NCI-H1930 (cell line): ENCODE results near the gene FILIP1L.

Experiments
- DNase-seq, 2 experiments: peaks; one replicate each; lab custom pipeline; 2025; lab: John Stamatoyannopoulos, UW

FILIP1L gene

DNA sequence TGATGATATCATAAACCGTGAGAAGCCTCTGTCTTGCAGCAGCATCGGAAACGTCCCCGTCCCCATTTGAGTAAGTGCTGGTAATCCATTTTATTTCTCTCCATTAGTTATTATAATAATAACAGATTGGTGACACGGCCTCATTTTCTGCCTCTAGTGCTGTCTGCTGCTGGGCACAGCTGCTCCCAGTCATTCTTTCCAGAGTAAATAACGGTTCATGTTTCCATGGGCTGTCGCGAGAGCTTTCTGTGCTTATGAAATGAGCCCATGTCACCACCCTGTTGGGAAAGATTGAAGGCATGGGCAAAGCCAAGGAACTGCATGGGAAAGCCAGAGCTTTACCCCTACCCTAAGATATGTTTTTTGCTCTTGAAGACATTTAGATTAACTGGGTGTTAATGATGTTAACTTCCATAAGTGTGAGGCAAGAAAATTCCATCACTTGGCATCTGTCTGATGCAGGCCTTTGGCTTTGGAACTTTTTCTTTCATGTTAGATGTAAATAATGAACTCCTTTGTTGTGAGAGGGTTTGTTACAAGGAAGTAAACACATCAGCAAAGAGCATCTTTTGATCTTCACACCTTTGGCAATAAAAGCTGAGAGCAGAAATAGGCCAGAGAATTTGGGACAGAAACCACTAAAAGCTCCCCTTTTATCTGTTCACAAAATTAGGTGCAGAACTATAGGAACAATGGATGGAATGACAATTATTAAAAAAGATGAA is 141.8 kb downstream of the FILIP1L start:
- DNase-seq: no peak

DNA sequence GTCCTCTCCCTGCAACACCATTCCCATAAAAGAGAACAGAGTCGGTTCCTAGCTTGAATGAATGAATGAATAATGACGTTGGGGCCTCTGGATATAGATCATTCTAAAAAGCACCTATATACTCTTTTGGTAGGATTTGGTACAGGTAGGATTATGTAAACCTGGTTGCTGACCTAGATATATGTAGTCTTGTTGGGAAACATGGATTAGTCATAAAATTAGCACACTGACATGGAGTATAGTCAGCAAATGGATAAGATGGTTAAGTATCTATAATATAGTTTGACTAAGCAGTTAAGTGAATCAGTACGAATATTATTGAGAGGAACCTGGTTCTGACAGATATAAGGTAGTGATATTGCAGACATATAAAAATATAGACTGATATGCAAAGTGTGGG is 142.5 kb downstream of the FILIP1L start:
- DNase-seq: no peak

DNA sequence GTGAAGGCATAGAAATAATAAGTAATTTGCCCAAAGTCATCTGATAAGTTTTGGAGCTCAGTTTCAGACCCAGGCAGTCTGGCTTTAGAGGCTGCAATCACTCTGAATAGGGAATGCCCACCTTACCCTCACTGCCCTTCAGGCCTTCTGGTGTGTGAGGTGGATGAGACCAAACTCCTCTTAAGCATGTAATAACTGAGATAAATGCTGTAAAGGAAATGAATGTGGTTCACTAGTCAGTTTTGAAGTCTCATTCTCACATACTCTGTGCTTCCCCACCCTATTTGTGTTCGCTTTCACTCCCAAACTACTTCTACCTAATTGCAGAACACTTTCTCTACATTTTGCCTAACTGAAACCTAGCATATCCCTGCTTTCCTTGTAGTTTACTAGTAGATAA is 144.1 kb downstream of the FILIP1L start:
- no peak for DNase-seq

- no peak for DNase-seq
These were observed 145.2 kb downstream of the FILIP1L start for GRCh38 chr3:99969136-99969535.

- DNase-seq: no peak
These were observed 146.5 kb downstream of the FILIP1L start for GRCh38 chr3:99967796-99968195.

GRCh38 chr3:99966662-99967416 is 147.5 kb downstream of the FILIP1L start:
- no peak for DNase-seq

GRCh38 chr3:99965681-99966408 is 148.5 kb downstream of the FILIP1L start:
- no peak for DNase-seq

DNA sequence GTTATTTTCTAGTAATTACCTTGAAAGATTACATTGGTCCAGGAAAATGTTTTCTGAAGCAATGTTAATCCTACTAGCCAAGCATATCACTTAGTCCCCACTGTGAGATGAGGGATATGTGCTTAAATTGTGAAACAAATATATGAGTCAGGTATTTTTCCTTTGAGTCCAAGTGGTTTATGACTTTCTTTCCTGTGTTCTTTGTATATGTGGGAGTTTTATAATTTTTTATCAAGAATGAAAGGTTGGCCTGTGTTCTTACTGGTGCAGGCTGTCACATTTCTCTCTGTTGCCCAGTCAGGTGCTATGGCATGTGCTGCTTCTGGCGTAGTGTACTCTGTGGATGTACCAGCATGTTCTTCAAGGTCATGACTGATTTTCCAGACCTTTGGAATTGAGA is 149.2 kb downstream of the FILIP1L start:
- no peak for DNase-seq

DNA sequence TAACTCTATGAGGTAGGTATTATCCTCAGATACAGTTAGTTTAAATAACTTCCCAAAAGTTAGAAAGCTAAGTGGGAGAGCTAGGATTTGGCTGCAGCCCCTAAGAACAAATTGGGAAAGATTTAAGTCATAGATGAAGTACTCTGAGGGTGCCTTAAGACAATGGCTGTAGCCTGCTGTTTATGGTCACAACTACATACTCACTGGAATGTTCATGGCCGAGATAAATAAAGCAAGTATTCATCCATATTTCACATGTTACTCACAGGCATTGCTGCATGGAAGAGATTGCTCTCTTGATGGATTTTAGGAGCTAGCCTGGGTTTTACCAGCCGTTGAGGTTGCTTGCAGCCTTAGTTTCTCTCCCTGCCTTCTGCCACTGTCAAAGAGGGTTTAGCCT is 151.6 kb downstream of the FILIP1L start:
- no peak for DNase-seq

GRCh38 chr3:99961756-99962515 is 152.4 kb downstream of the FILIP1L start:
- no peak for DNase-seq

DNA sequence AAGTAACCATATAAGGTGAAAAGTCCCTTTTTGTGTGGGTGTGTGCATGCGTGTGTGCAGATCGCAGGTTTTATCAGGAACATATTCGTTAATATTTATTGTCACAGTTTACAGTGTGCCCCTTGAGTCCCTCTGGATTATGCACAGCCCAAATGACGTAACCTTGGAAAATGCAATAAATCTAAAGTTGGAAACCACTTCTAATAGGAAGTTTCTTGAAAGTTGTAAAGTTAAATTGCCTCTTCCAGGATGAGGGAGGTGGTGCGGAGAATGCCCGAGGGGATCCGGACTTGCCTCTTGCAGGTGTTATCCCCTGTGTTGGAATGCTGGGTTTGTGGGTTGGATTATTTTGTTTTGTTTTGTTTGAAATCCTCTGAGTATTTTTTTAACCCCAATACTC is 153.4 kb downstream of the FILIP1L start:
- DNase-seq: no peak

DNA sequence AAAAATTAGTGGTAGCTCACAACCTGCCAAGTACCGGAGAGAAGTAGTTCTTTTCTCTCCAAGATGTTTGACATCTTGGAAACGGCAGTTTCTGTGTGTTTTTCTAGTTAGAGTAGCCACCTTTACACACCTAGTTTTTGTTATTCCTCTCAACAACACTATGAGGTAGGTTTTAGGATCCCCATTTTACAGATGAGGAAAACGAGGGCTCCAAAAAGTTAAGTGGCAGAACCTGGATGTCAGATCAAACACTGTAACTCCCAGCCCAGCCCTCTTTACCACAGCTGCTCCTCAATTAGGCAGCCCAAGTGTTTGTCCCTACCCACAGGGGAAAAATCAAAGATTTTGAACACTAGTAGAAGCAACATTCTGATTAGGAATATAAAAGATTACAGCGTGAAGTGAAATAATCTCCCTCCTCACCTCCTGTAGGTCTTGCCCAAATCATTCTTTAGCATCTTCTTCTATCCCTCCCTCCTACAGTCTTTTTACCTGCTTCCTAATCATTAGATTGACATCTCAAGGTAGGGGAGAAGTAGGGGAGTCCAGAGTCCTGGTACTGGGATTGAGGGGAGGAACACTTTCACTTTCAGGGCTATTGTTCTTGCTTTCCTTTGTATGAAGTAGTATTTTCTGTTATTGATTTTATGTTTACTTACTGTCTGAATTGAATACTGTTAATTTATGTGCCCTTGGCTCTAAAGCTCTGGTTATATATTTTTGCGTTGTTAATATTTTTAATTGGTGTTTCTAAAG is 154.0 kb downstream of the FILIP1L start:
- no peak for DNase-seq

DNA sequence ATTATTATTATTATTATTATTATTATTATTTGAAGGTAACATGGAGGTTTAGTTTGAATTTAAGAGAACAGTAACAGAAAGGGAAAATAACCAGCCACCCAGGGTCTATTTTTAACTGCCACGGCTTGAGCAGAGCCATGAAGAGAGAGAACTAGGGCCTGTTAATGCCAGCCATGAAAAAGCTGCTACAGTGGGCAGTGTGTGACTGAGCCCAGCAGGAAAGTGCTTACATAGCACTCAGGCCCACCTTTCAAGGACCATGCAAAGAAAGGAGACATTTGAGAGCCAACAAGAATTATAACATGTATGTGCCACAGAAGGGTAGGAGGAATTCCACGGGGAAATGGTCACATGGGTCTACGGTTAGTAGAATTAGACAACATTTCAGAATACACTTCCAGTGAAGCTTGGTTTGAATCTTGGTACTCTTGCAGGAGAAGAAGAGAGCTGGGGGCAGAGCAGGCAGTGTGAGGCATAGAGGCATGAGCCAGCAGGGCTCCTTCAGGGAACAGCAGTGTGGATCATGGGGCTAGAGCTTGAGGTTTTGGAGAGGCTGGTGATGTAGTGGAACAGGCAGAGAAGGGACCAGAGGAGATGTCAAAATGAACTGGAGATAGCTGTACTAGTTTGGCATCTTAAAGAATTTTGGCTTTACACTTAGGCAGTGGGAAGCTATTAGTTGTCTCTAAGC is 155.9 kb downstream of the FILIP1L start:
- DNase-seq: no peak

DNA sequence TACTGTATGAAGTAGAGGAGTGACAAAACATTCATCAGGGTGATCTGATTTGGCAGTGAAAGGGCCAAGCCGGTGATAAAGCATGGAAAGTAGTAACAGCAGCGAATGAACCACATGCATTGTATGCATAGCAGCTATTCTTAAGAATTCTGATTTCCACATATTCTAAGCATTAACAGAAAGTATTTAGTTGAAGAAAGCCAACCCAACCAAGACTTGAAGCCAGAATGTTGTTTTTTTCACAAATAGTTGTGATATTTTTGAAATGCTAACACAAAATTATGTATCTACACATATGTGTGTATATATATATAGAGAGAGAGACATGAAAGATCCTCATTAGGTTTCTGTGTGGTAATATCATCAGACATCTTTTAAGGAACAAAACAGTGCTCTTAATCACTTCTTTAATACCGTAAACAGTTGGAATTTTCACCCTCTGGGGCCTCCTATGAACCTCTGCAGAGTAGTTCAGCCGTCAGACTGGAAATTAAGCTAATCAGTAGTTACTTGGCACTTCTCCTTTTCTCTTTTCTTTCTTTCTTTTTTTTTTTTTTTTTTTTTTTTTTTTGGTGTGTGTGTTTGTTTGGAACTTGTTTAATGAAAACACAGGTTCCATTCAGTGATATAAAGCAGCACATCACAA is 157.0 kb downstream of the FILIP1L start:
- DNase-seq: no peak

DNA sequence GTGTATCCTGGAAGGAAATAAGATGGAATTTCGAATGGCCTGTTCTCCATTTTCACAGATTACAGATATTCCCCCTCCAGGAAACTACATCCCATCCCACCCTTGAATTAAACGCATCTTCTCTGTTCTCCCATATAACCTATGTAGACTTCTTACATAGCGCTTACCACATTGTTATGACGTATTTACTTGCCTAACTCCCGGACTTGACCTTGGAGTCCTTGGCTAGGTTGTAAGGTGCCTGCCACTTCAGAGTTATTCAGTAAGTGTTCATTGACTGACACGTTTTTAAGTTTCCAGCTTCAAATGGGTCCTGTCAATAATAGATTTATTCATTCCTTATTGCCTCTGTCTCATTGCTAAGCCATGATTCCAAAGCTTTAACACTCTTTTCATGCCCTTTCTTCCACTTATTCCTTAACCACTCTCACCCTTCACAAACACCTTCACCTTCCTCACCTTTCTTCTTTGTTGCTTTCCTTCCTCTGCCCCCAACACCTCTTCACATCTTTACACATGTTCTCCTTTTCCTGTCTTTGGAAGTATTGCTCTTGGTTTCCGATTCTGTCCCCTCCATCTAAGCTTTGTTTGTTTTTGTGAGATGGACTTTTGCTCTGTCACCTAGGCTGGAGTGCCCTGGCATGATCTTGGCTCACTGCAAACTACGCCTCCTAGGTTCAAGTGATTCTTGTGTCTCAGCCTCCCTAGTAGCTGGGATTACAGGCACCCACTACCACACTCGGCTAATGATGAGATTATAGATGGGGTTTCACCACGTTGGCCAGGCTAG is 158.3 kb downstream of the FILIP1L start:
- DNase-seq: no peak

- DNase-seq: no peak
These were observed 159.2 kb downstream of the FILIP1L start for GRCh38 chr3:99954914-99955644.

- DNase-seq: no peak
These were observed 160.7 kb downstream of the FILIP1L start for GRCh38 chr3:99953596-99953995.

GRCh38 chr3:99952306-99952705 is 162.0 kb downstream of the FILIP1L start:
- no peak for DNase-seq

DNA sequence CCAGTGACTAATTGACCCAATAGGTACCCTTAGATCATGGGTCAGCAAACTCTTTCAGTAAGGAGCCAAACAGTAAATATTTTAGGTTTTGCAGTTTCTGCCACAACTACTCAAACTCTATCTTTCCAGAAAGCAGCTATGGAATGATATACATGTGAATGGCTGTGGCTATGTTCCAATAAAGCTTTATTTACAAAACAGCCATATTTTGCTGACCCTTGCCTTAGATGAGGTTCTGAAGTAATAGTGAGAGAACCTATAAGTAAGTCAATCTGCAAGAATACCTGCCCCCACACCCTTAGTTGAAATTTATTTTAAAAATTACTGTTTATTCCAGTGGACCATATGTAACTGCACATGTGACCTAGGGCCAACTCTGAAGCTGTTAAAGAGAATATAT is 162.6 kb downstream of the FILIP1L start:
- no peak for DNase-seq
